Peyer's patch (tissue), 4 donors: ENCODE measurements around the gene RBBP4.
"Not testable (repeated sequence)": the region's sequence is repeated elsewhere in the genome, so short reads cannot be mapped to it uniquely, and the experiment has no call there.

ENCODE experiments used
- CTCF ChIP-seq, 6 experiments: fragments of 450-650 bp in 4 of 6; fragments of 200-600 bp in 2 of 6; sonication (generic) in 1 of 6; IDR thresholded peaks; one replicate each; pipeline ENCODE4 v1.5.1; 2017 to 2019; ENCODE audit warnings: antibody characterized with exemption in 6 of 6, mild to moderate bottlenecking in 3 of 6, moderate library complexity in 1 of 6
- POLR2A ChIP-seq, 2 donors: fragments of 450-650 bp; IDR thresholded peaks; one replicate each; pipeline ENCODE4 v1.5.1; 2017; ENCODE audit warnings: antibody characterized with exemption in 2 of 2, mild to moderate bottlenecking in 2 of 2, moderate library complexity in 2 of 2

- not testable (repeated sequence) for TF ChIP-seq POLR2A, CTCF (IDR thresholded peaks at IDR 0.05)
These were observed 17.7 kb downstream of the RBBP4 start for GRCh38 chr1:32668716-32669115.
